ENCODE results near the gene NLRX1.

DNA sequence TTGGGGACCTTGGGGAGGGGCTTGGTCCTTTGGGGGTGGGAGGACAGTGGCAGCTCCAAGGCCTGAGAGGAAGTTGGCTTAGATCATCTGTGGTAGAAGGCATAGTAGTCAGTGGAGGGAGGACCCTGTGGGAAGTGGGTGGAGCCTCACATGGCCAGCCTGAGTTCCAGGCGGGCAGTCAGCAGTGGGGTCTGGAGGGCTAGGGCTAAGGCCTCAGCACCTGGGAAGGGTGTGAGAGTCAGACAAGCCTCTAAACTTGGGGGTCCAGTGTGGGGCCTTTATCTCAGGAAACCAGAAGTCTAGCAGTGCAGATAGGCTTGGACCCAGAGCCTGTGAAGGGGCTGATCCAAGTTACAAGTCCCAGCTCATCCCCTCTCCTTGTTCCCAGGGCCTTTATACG, 4.0 kb downstream of the NLRX1 start:
- TF ChIP-seq, protein P1, sequence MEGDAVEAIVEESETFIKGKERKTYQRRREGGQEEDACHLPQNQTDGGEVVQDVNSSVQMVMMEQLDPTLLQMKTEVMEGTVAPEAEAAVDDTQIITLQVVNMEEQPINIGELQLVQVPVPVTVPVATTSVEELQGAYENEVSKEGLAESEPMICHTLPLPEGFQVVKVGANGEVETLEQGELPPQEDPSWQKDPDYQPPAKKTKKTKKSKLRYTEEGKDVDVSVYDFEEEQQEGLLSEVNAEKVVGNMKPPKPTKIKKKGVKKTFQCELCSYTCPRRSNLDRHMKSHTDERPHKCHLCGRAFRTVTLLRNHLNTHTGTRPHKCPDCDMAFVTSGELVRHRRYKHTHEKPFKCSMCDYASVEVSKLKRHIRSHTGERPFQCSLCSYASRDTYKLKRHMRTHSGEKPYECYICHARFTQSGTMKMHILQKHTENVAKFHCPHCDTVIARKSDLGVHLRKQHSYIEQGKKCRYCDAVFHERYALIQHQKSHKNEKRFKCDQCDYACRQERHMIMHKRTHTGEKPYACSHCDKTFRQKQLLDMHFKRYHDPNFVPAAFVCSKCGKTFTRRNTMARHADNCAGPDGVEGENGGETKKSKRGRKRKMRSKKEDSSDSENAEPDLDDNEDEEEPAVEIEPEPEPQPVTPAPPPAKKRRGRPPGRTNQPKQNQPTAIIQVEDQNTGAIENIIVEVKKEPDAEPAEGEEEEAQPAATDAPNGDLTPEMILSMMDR (conservative IDR thresholded peaks at IDR 0.05 in 1 of 2, IDR thresholded peaks at IDR 0.05 in 1 of 2; ENCODE audit: low read depth in 1 of 2, low read length in 2 of 2), result no peak
- no peak for TF ChIP-seq EZH2 (IDR thresholded peaks at IDR 0.05; ENCODE audit: low read length, missing control alignments)
